Measurements from ENCODE around the gene C1QTNF7.

C1QTNF7 gene

DNA sequence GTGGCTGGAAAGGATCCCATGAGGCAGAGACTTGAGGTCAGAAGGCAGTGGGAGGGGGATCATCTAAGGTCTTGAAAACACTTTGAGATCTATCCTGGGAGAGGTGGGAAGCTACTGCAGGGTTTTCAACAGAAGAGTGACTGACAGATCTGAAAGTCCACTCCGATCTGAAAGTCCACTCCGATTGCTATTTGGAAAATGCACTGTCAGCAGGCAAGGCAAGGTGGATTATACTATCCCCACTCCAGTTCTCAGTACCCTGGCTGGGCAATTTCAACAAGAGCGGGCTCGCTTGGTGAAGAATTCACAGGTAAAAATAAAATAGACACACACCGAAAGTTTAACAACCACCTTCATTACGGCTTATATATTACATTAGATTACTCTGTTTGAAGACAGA is 42.3 kb upstream of the C1QTNF7 start:
- no peak for ATAC-seq

DNA sequence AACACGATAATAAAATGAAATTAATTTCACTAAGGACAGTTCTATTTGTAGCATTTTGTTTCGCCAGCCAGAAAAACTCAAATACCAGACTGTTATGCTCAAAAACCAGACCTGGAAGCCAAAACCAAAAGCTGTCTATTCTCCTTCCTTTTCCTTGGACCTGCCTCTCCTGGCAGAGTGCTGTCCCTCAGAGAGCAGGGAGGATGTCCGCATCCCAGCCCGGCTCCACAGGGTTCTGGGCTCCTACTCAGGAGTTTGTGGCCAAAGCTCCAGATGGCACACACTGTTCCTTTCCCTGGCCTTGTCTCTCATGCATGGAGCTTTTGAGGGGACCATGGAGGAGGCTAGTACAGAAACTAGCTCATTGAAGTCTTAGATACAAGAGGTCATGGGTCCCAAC is 41.9 kb upstream of the C1QTNF7 start:
- TF ChIP-seq ZNF70 (CRISPR knock-in tag; IDR thresholded peaks at IDR 0.05) (no peak), ISL1 (CRISPR knock-in tag; IDR thresholded peaks at IDR 0.05) (no peak), ZNF565 (CRISPR knock-in tag; conservative IDR thresholded peaks at IDR 0.05; ENCODE audit: low read depth) (no peak), ESRRG (CRISPR knock-in tag; IDR thresholded peaks at IDR 0.05) (no peak), GLIS3 (CRISPR knock-in tag; IDR thresholded peaks at IDR 0.05) (no peak), OSR1 (CRISPR knock-in tag; IDR thresholded peaks at IDR 0.05) (no peak), ZC3H10 (CRISPR knock-in tag; IDR thresholded peaks at IDR 0.05) (no peak), ARNTL (CRISPR knock-in tag; IDR thresholded peaks at IDR 0.05; ENCODE audit: borderline replicate concordance, low read depth) (no peak), BACH2 (CRISPR knock-in tag; IDR thresholded peaks at IDR 0.05; ENCODE audit: borderline replicate concordance) (no peak), CSDC2 (CRISPR knock-in tag; IDR thresholded peaks at IDR 0.05) (no peak), ZFP3 (CRISPR knock-in tag; IDR thresholded peaks at IDR 0.05) (no peak), PPARA (CRISPR knock-in tag; IDR thresholded peaks at IDR 0.05; ENCODE audit: borderline replicate concordance) (no peak)
- TF ChIP-seq, protein P1, sequence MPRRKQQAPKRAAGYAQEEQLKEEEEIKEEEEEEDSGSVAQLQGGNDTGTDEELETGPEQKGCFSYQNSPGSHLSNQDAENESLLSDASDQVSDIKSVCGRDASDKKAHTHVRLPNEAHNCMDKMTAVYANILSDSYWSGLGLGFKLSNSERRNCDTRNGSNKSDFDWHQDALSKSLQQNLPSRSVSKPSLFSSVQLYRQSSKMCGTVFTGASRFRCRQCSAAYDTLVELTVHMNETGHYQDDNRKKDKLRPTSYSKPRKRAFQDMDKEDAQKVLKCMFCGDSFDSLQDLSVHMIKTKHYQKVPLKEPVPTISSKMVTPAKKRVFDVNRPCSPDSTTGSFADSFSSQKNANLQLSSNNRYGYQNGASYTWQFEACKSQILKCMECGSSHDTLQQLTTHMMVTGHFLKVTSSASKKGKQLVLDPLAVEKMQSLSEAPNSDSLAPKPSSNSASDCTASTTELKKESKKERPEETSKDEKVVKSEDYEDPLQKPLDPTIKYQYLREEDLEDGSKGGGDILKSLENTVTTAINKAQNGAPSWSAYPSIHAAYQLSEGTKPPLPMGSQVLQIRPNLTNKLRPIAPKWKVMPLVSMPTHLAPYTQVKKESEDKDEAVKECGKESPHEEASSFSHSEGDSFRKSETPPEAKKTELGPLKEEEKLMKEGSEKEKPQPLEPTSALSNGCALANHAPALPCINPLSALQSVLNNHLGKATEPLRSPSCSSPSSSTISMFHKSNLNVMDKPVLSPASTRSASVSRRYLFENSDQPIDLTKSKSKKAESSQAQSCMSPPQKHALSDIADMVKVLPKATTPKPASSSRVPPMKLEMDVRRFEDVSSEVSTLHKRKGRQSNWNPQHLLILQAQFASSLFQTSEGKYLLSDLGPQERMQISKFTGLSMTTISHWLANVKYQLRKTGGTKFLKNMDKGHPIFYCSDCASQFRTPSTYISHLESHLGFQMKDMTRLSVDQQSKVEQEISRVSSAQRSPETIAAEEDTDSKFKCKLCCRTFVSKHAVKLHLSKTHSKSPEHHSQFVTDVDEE (CRISPR knock-in tag; IDR thresholded peaks at IDR 0.05), result no peak
- TF ChIP-seq, protein P2, sequence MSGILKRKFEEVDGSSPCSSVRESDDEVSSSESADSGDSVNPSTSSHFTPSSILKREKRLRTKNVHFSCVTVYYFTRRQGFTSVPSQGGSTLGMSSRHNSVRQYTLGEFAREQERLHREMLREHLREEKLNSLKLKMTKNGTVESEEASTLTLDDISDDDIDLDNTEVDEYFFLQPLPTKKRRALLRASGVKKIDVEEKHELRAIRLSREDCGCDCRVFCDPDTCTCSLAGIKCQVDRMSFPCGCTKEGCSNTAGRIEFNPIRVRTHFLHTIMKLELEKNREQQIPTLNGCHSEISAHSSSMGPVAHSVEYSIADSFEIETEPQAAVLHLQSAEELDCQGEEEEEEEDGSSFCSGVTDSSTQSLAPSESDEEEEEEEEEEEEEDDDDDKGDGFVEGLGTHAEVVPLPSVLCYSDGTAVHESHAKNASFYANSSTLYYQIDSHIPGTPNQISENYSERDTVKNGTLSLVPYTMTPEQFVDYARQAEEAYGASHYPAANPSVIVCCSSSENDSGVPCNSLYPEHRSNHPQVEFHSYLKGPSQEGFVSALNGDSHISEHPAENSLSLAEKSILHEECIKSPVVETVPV (CRISPR knock-in tag; IDR thresholded peaks at IDR 0.05), result no peak
- TF ChIP-seq, protein P3, sequence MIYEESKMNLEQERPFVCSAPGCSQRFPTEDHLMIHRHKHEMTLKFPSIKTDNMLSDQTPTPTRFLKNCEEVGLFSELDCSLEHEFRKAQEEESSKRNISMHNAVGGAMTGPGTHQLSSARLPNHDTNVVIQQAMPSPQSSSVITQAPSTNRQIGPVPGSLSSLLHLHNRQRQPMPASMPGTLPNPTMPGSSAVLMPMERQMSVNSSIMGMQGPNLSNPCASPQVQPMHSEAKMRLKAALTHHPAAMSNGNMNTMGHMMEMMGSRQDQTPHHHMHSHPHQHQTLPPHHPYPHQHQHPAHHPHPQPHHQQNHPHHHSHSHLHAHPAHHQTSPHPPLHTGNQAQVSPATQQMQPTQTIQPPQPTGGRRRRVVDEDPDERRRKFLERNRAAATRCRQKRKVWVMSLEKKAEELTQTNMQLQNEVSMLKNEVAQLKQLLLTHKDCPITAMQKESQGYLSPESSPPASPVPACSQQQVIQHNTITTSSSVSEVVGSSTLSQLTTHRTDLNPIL (CRISPR knock-in tag; IDR thresholded peaks at IDR 0.05; ENCODE audit: low read depth), result no peak
- ATAC-seq, result no peak

More for the DNA sequence above, 42.3 kb upstream of the C1QTNF7 start:
- no peak for TF ChIP-seq ZNF70 (CRISPR knock-in tag; IDR thresholded peaks at IDR 0.05)
- TF ChIP-seq, protein P3 (CRISPR knock-in tag; IDR thresholded peaks at IDR 0.05; ENCODE audit: low read depth), result no peak
- TF ChIP-seq, protein P1 (CRISPR knock-in tag; IDR thresholded peaks at IDR 0.05), result no peak
- no peak for TF ChIP-seq SNAI2 (CRISPR knock-in tag; IDR thresholded peaks at IDR 0.05)

DNA sequence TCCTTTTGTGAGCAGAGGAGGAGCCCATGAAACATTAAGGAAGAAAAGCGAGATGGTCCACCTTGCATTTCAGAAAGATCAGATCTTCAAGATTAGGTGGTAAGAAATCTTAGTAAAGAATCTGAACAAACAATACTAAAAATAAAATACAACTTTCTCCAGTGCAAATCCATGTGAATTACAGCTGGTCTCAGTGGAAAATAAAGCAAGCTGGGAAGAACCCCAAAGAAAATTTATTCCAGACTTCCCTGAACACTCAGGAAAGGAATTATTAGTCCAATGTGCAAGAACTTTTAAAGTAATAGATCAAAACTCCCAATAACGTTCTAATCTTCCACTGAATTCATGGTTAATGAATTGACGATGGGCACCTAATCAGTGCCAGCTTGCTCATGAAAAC is 37.3 kb upstream of the C1QTNF7 start:
- no peak for ATAC-seq
- TF ChIP-seq ZC3H10 (CRISPR knock-in tag; IDR thresholded peaks at IDR 0.05) (no peak), ISL1 (CRISPR knock-in tag; IDR thresholded peaks at IDR 0.05) (no peak), CSDC2 (CRISPR knock-in tag; IDR thresholded peaks at IDR 0.05) (no peak), ZNF70 (CRISPR knock-in tag; IDR thresholded peaks at IDR 0.05) (no peak), OSR1 (CRISPR knock-in tag; IDR thresholded peaks at IDR 0.05) (no peak), ZNF8 (CRISPR knock-in tag; IDR thresholded peaks at IDR 0.05) (no peak), PPARA (CRISPR knock-in tag; IDR thresholded peaks at IDR 0.05; ENCODE audit: borderline replicate concordance) (no peak)
- TF ChIP-seq, protein P4, sequence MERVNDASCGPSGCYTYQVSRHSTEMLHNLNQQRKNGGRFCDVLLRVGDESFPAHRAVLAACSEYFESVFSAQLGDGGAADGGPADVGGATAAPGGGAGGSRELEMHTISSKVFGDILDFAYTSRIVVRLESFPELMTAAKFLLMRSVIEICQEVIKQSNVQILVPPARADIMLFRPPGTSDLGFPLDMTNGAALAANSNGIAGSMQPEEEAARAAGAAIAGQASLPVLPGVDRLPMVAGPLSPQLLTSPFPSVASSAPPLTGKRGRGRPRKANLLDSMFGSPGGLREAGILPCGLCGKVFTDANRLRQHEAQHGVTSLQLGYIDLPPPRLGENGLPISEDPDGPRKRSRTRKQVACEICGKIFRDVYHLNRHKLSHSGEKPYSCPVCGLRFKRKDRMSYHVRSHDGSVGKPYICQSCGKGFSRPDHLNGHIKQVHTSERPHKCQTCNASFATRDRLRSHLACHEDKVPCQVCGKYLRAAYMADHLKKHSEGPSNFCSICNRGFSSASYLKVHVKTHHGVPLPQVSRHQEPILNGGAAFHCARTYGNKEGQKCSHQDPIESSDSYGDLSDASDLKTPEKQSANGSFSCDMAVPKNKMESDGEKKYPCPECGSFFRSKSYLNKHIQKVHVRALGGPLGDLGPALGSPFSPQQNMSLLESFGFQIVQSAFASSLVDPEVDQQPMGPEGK (CRISPR knock-in tag; IDR thresholded peaks at IDR 0.05; ENCODE audit: borderline replicate concordance), result no peak
- TF ChIP-seq, protein P1 (CRISPR knock-in tag; IDR thresholded peaks at IDR 0.05), result no peak
- TF ChIP-seq, protein P3 (CRISPR knock-in tag; IDR thresholded peaks at IDR 0.05; ENCODE audit: low read depth), result no peak
- TF ChIP-seq, protein P2 (CRISPR knock-in tag; IDR thresholded peaks at IDR 0.05), result no peak

Data from SK-N-SH treated with all-trans-retinoic acid at 6 μM for 48 hours (cell line).